IMR-90 (cell line): ENCODE data around the gene SRPK2. TPM values are rescaled to one million over a fixed set of nuclear protein-coding genes. Genes with fewer than 3 reads are reported as not detected.

Experiments used
- ATAC-seq: fragments of 200-7000 bp; cut with Tn5 transposase; 2 replicates; pipeline ENCODE4 v1.9.1; 2020; ENCODE audit warnings: low read depth, mild to moderate bottlenecking, moderate library complexity
- BruUV-seq: library from RNA; stranded (reverse); fragments of 400-500 nt; replicated peaks from 2 replicates; lab custom pipeline; 2021; lab: Mats Ljungman, UMichigan
- CTCF ChIA-PET: fragments of 300-600 bp; formaldehyde crosslinking; extraction: SDS; loops from one replicate; lab custom pipeline; 2021; ENCODE audit warnings: antibody characterized with exemption; lab: Yijun Ruan, JAX
- POLR2A ChIA-PET: fragments of 300-600 bp; sonication (Branson Sonifier 250); formaldehyde crosslinking; loops from one replicate; lab custom pipeline; 2022; ENCODE audit warnings: antibody characterized with exemption; ENCODE audit not compliant: unreplicated experiment; lab: Charles Lee
- DNase-seq: peaks from one replicate; pipeline ENCODE4 v3.0.0; 2013
- H2AFZ ChIP-seq: replicated peaks from 2 replicates; pipeline ENCODE3; 2013; ENCODE audit warnings: low read length, mild to moderate bottlenecking; ENCODE audit not compliant: poor library complexity
- H2AK5ac ChIP-seq: 2 replicates; pipeline ENCODE4 v1.6.1; 2013; ENCODE audit warnings: low read depth, low read length, inconsistent platforms
- H2AK9ac ChIP-seq: replicated peaks from 2 replicates; pipeline ENCODE3; 2013; ENCODE audit warnings: mild to moderate bottlenecking, low read depth, low read length, moderate library complexity; ENCODE audit not compliant: poor library complexity
- H2BK120ac ChIP-seq: 2 replicates; pipeline ENCODE4 v1.6.1; 2013; ENCODE audit warnings: low read depth, low read length, inconsistent platforms
- H2BK15ac ChIP-seq: 3 replicates; pipeline ENCODE4 v1.6.1; 2013; ENCODE audit warnings: low read depth, low read length, inconsistent platforms
- H2BK20ac ChIP-seq: 2 replicates; pipeline ENCODE4 v1.6.1; 2013; ENCODE audit warnings: low read depth, mild to moderate bottlenecking, inconsistent platforms, low read length, moderate library complexity
- H2BK5ac ChIP-seq: 2 replicates; pipeline ENCODE4 v1.6.1; 2013; ENCODE audit warnings: mild to moderate bottlenecking, low read depth, low read length, inconsistent platforms; ENCODE audit not compliant: poor library complexity, severe bottlenecking
- H3K14ac ChIP-seq: replicated peaks from 2 replicates; pipeline ENCODE4 v1.6.1; 2013; ENCODE audit warnings: low read depth, low read length, inconsistent platforms
- H3K18ac ChIP-seq: 2 replicates; pipeline ENCODE4 v1.6.1; 2013; ENCODE audit warnings: low read depth, low read length, control low read depth
- H3K23ac ChIP-seq: 2 replicates; pipeline ENCODE4 v1.6.1; 2013; ENCODE audit warnings: low read depth, low read length, inconsistent platforms
- H3K27ac ChIP-seq: 2 replicates; pipeline ENCODE4 v1.5.1; 2013; ENCODE audit warnings: mild to moderate bottlenecking, control low read depth, low read length; ENCODE audit not compliant: insufficient read depth
- H3K27me3 ChIP-seq: 2 replicates; pipeline ENCODE4 v1.6.1; 2013; ENCODE audit warnings: low read length; ENCODE audit not compliant: control insufficient read depth, insufficient read depth
- H3K36me3 ChIP-seq: 2 replicates; pipeline ENCODE4 v1.6.1; 2013; ENCODE audit warnings: low read length, mixed read lengths; ENCODE audit not compliant: control insufficient read depth, insufficient read depth
- H3K4ac ChIP-seq: 2 replicates; pipeline ENCODE4 v1.6.1; 2013; ENCODE audit warnings: low read depth, low read length, inconsistent platforms
- H3K4me1 ChIP-seq: 2 replicates; pipeline ENCODE4 v1.6.1; 2013; ENCODE audit warnings: low read length, mixed read lengths; ENCODE audit not compliant: control insufficient read depth, insufficient read depth
- H3K4me2 ChIP-seq: 2 replicates; pipeline ENCODE4 v1.6.1; 2013; ENCODE audit warnings: low read depth, mild to moderate bottlenecking, control low read depth, low read length, moderate library complexity
- H3K4me3 ChIP-seq: 2 replicates; pipeline ENCODE4 v1.5.1; 2013; ENCODE audit warnings: low read depth, mild to moderate bottlenecking, control low read depth, low read length, moderate library complexity; ENCODE audit not compliant: insufficient read depth
- H3K56ac ChIP-seq: 2 replicates; pipeline ENCODE4 v1.6.1; 2013; ENCODE audit warnings: low read length, inconsistent platforms; ENCODE audit not compliant: insufficient read depth; ENCODE audit errors: extremely low read depth
- H3K79me1 ChIP-seq, 2 experiments: 2 replicates each; pipeline ENCODE4 v1.6.1; 2013; ENCODE audit warnings: low read length in 2 of 2, inconsistent platforms in 1 of 2, low read depth in 1 of 2
- H3K9ac ChIP-seq: 2 replicates; pipeline ENCODE4 v1.6.1; 2013; ENCODE audit warnings: low read depth, low read length, control low read depth
- H3K9me1 ChIP-seq: 2 replicates; pipeline ENCODE4 v1.6.1; 2013; ENCODE audit warnings: low read length, inconsistent platforms; ENCODE audit not compliant: insufficient read depth
- H3K9me3 ChIP-seq: 2 replicates; pipeline ENCODE4 v1.6.1; 2013; ENCODE audit warnings: low read length; ENCODE audit not compliant: control insufficient read depth, insufficient read depth
- H4K20me1 ChIP-seq: 2 replicates; pipeline ENCODE4 v1.6.1; 2013; ENCODE audit warnings: low read length, inconsistent platforms; ENCODE audit not compliant: insufficient read depth
- H4K5ac ChIP-seq: 2 replicates; pipeline ENCODE4 v1.6.1; 2013; ENCODE audit warnings: mild to moderate bottlenecking, low read depth, low read length, control low read depth
- H4K8ac ChIP-seq, 2 experiments: 2 replicates each; pipeline ENCODE4 v1.6.1; 2013; ENCODE audit warnings: low read depth in 2 of 2, low read length in 2 of 2, control low read depth in 1 of 2, inconsistent platforms in 1 of 2
- H4K91ac ChIP-seq: 2 replicates; pipeline ENCODE4 v1.6.1; 2013; ENCODE audit warnings: low read depth, low read length, inconsistent platforms; ENCODE audit not compliant: insufficient read depth
- CHD1 ChIP-seq: IDR thresholded peaks from 2 replicates; pipeline ENCODE4 v1.6.1; 2012; ENCODE audit warnings: low read depth, low read length, improper control_type of control experiment
- FOS ChIP-seq: fragments of 150-350 bp; IDR thresholded peaks from 2 replicates; pipeline ENCODE4 v1.6.1; 2016; ENCODE audit warnings: low read depth, low read length
- RAD21 ChIP-seq: IDR thresholded peaks from 2 replicates; pipeline ENCODE4 v1.6.1; 2012; ENCODE audit warnings: low read length, improper control_type of control experiment
- RFX5 ChIP-seq: IDR thresholded peaks from 2 replicates; pipeline ENCODE4 v1.8.0; 2012; ENCODE audit warnings: low read depth, mild to moderate bottlenecking, low read length, moderate library complexity
- WGBS, 2 experiments: methylation state at CpG; one replicate each; pipeline versions ENCODE4 v1.1.5 to v1.1.7; 2013; ENCODE audit warnings: missing lambda C conversion rate in 2 of 2; ENCODE audit not compliant: insufficient read length in 1 of 2; ENCODE audit errors: extremely low coverage in 2 of 2; 5-methylcytosine and 5-hydroxymethylcytosine counted together
- dilution Hi-C: fragments of 300-500 bp; cut with HindIII; formaldehyde crosslinking; loops from one replicate; pipeline ENCODE4 v1.14.3; 2018; ENCODE audit warnings: low sequenced_read_pairs; ENCODE audit not compliant: unreplicated experiment
- in situ Hi-C: fragments of 300-500 bp; cut with MboI; formaldehyde crosslinking; loops from 3 replicates; pipeline ENCODE4 v1.14.3; 2019; ENCODE audit warnings: low sequenced_read_pairs, inconsistent platforms, mixed read lengths
- intact Hi-C: fragments of 100-400 bp; cut with micrococcal nuclease; formaldehyde crosslinking; loops from 2 replicates; pipeline ENCODE4 v1.10.0; 2022
- polyA plus RNA-seq, 3 experiments: library from polyadenylated mRNA; depleted of rRNA; stranded (reverse); fragments of >200 nt; gene quantifications; 2 replicates each; pipeline ENCODE4 v1.2.3, GENCODE V29; 2012; ENCODE audit warnings: low replicate concordance in 1 of 3
- total RNA-seq: library from RNA; depleted of rRNA; stranded (reverse); fragments of >200 nt; gene quantifications from 2 replicates; pipeline ENCODE4 v1.2.3, GENCODE V29; 2012
- TF ChIP-seq, protein P1 (sequence below): conservative IDR thresholded peaks from 2 replicates; pipeline ENCODE4 v1.5.1; 2012; ENCODE audit warnings: mild to moderate bottlenecking, low read depth, low read length, improper control_type of control experiment

SRPK2 gene
- total and polyA plus RNA-seq, 2 of the 4 experiments (the other 2 are of a cell fraction): 13.2 to 33.0 TPM

DNA sequence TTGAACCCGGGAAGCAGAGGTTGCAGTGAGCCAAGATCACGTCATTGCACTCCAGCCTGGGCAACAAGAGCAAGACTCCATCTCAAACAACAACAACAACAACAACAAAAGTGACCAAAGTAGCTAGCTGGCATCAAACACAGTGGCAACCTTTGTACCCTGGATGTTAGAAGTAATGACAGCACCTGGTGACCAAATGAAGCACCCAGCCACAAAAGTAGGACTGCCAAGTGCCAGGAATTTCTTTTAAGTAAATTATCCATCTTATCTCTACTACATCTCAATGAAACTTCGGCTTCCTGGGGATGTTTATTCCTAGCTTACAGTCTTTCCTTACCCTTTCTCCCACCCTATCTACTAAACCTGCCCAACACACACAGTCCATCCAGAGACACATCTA is 18.8 kb downstream of the SRPK2 start:
- in situ Hi-C loops: no loop called here
- Histone ChIP-seq H3K4ac (no peak overlapping the region), H4K8ac (no peak overlapping the region), H3K14ac (no peak overlapping the region; the same call in 1 of the 2 replicates), H2AK9ac (no peak overlapping the region), H4K91ac (no peak overlapping the region), H3K9me1 (peaks cover 18% of the 10 kb centered on the region; the same call in 1 of the 2 replicates), H2BK20ac (no peak overlapping the region), H3K23ac (peak overlapping the region; percentile 38; the same call in 1 of the 2 replicates), H2AK5ac (no peak overlapping the region), H3K79me1 (peaks cover 25 to 78% of the 10 kb centered on the region in 2 experiments), H2BK15ac (no peak overlapping the region), H3K9ac (no peak overlapping the region), H3K4me1 (no peaks in the 10 kb centered on the region), H3K18ac (no peak overlapping the region), H3K27me3 (no peaks in the 10 kb centered on the region), H4K20me1 (peaks cover 61% of the 10 kb centered on the region), H3K4me3 (no peak overlapping the region), H2BK120ac (no peak overlapping the region), H4K5ac (no peak overlapping the region), H3K27ac (no peak overlapping the region), H3K4me2 (no peak overlapping the region), H3K9me3 (no peaks in the 10 kb centered on the region), H3K36me3 (no peaks in the 10 kb centered on the region; the same call in 1 of the 2 replicates), H2BK5ac (no peak overlapping the region), H2AFZ (no peak overlapping the region), H3K56ac (no peak overlapping the region)
- ChIA-PET CTCF (interaction anchor here (0.5 kb wide), 1 partner anchor 292 kb away, joined by 3 read pairs; no protein-coding TSS in a partner anchor), POLR2A (no interaction called here)
- ATAC-seq: no peak
- WGBS, 2 experiments: no CpG with 5 or more reads among the region's 3 CpGs
- intact Hi-C loops: no loop called here
- dilution Hi-C loops: no loop called here
- no TSS peak for BruUV-seq
- DNase-seq: no peak
- no peak for TF ChIP-seq RFX5
- no peak for TF ChIP-seq FOS
- TF ChIP-seq, protein P1, sequence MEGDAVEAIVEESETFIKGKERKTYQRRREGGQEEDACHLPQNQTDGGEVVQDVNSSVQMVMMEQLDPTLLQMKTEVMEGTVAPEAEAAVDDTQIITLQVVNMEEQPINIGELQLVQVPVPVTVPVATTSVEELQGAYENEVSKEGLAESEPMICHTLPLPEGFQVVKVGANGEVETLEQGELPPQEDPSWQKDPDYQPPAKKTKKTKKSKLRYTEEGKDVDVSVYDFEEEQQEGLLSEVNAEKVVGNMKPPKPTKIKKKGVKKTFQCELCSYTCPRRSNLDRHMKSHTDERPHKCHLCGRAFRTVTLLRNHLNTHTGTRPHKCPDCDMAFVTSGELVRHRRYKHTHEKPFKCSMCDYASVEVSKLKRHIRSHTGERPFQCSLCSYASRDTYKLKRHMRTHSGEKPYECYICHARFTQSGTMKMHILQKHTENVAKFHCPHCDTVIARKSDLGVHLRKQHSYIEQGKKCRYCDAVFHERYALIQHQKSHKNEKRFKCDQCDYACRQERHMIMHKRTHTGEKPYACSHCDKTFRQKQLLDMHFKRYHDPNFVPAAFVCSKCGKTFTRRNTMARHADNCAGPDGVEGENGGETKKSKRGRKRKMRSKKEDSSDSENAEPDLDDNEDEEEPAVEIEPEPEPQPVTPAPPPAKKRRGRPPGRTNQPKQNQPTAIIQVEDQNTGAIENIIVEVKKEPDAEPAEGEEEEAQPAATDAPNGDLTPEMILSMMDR: no peak
- no peak for TF ChIP-seq CHD1
- TF ChIP-seq RAD21: no peak
